SK-N-SH treated with all-trans-retinoic acid at 6 μM for 48 hours (cell line): Measurements from ENCODE around the gene SPATA1.

Experiments
- ATAC-seq: fragments of 200-7000 bp; cut with Tn5 transposase; 3 replicates; pipeline ENCODE4 v1.9.1; 2020; ENCODE audit warnings: mild to moderate bottlenecking, moderate library complexity
- ARNTL ChIP-seq: fragments of 450-650 bp; formaldehyde crosslinking; IDR thresholded peaks from 2 replicates; pipeline ENCODE4 v1.5.0; 2020; ENCODE audit warnings: low read depth, mild to moderate bottlenecking, moderate library complexity, borderline replicate concordance
- BACH2 ChIP-seq: fragments of 250-450 bp; sonication (Bioruptor Pico); IDR thresholded peaks from 2 replicates; pipeline ENCODE4 v1.9.0; 2021; ENCODE audit warnings: mild to moderate bottlenecking, borderline replicate concordance
- CREB5 ChIP-seq: fragments of 250-450 bp; sonication (Bioruptor Pico); IDR thresholded peaks from 2 replicates; pipeline ENCODE4 v1.5.1; 2020; ENCODE audit warnings: low read depth, mild to moderate bottlenecking, moderate library complexity
- ESRRG ChIP-seq: fragments of 250-450 bp; sonication (Bioruptor Pico); IDR thresholded peaks from 2 replicates; pipeline ENCODE4 v1.6.1; 2021; ENCODE audit warnings: mild to moderate bottlenecking
- GLIS3 ChIP-seq: fragments of 250-450 bp; sonication (Bioruptor Pico); IDR thresholded peaks from 2 replicates; pipeline ENCODE4 v1.5.0; 2020; ENCODE audit warnings: mild to moderate bottlenecking, moderate library complexity
- OSR1 ChIP-seq: fragments of 250-450 bp; sonication (Bioruptor Pico); IDR thresholded peaks from 2 replicates; pipeline ENCODE4 v1.8.0; 2022; ENCODE audit warnings: moderate library complexity, mild to moderate bottlenecking, inconsistent platforms
- PPARA ChIP-seq: fragments of 250-450 bp; sonication (Bioruptor Pico); IDR thresholded peaks from 2 replicates; pipeline ENCODE4 v1.5.0; 2020; ENCODE audit warnings: mild to moderate bottlenecking, borderline replicate concordance
- RARB ChIP-seq: fragments of 250-450 bp; sonication (Bioruptor Pico); IDR thresholded peaks from 2 replicates; pipeline ENCODE4 v1.8.0; 2021; ENCODE audit warnings: mild to moderate bottlenecking, moderate library complexity
- SNAI2 ChIP-seq: fragments of 250-450 bp; sonication (Bioruptor Pico); IDR thresholded peaks from 2 replicates; pipeline ENCODE4 v1.5.0; 2020; ENCODE audit warnings: mild to moderate bottlenecking, moderate library complexity
- TOX ChIP-seq: fragments of 250-450 bp; sonication (Bioruptor Pico); IDR thresholded peaks from 2 replicates; pipeline ENCODE4 v1.8.0; 2021; ENCODE audit warnings: mild to moderate bottlenecking, moderate library complexity, borderline replicate concordance
- ZC3H10 ChIP-seq: fragments of 250-450 bp; sonication (Bioruptor Pico); IDR thresholded peaks from 2 replicates; pipeline ENCODE4 v1.5.1; 2021; ENCODE audit warnings: mild to moderate bottlenecking, moderate library complexity
- ZFP30 ChIP-seq: fragments of 450-650 bp; formaldehyde crosslinking; IDR thresholded peaks from 2 replicates; pipeline ENCODE4 v1.5.0; 2022; ENCODE audit warnings: mild to moderate bottlenecking, moderate library complexity
- ZNF565 ChIP-seq: fragments of 450-650 bp; formaldehyde crosslinking; conservative IDR thresholded peaks from 2 replicates; pipeline ENCODE4 v1.5.0; 2020; ENCODE audit warnings: low read depth, mild to moderate bottlenecking, moderate library complexity
- ZNF70 ChIP-seq: fragments of 450-650 bp; formaldehyde crosslinking; IDR thresholded peaks from 2 replicates; pipeline ENCODE4 v1.5.0; 2020; ENCODE audit warnings: mild to moderate bottlenecking, moderate library complexity
- TF ChIP-seq, protein P1 (sequence below): fragments of 250-450 bp; sonication (Bioruptor Pico); IDR thresholded peaks from 2 replicates; pipeline ENCODE4 v1.5.1; 2021; ENCODE audit warnings: mild to moderate bottlenecking, moderate library complexity
- TF ChIP-seq, protein P2 (sequence below): fragments of 250-450 bp; sonication (Bioruptor Pico); IDR thresholded peaks from 2 replicates; pipeline ENCODE4 v1.5.0; 2020; ENCODE audit warnings: mild to moderate bottlenecking, moderate library complexity
- TF ChIP-seq, protein P3 (sequence below): fragments of 250-450 bp; sonication (Bioruptor Pico); IDR thresholded peaks from 2 replicates; pipeline ENCODE4 v1.8.0; 2021; ENCODE audit warnings: low read depth, mild to moderate bottlenecking, moderate library complexity, borderline replicate concordance
- TF ChIP-seq, protein P4 (sequence below): fragments of 250-450 bp; sonication (Bioruptor Pico); IDR thresholded peaks from 2 replicates; pipeline ENCODE4 v1.8.0; 2020; ENCODE audit warnings: mild to moderate bottlenecking, moderate library complexity, borderline replicate concordance

The SPATA1 gene

DNA sequence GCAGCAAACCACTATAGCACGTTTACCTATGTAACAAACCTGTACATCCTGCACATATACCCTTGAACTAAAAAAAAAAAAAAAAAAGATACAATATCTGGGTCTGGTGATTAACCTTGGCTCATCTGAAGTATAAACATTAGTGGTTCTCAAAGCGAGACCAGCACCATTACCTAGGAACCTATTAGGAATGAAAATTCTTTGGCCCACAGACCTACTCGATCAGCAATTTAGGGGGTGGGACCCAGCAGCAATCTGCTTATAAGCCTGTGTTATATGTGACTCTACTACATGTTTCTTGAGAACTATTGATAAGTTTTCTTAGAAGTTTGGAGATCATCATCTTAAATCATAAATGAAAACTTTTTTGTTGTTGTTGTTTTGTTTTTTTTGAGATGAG, 9.7 kb upstream of the SPATA1 start:
- TF ChIP-seq CREB5 (no peak), ESRRG (CRISPR knock-in tag) (no peak), ARNTL (no peak), ZFP30 (no peak), BACH2 (CRISPR knock-in tag) (no peak), SNAI2 (CRISPR knock-in tag) (no peak)
- TF ChIP-seq, all 23 proteins: peak for 0
- ATAC-seq, result no peak

- TF ChIP-seq, protein P1, sequence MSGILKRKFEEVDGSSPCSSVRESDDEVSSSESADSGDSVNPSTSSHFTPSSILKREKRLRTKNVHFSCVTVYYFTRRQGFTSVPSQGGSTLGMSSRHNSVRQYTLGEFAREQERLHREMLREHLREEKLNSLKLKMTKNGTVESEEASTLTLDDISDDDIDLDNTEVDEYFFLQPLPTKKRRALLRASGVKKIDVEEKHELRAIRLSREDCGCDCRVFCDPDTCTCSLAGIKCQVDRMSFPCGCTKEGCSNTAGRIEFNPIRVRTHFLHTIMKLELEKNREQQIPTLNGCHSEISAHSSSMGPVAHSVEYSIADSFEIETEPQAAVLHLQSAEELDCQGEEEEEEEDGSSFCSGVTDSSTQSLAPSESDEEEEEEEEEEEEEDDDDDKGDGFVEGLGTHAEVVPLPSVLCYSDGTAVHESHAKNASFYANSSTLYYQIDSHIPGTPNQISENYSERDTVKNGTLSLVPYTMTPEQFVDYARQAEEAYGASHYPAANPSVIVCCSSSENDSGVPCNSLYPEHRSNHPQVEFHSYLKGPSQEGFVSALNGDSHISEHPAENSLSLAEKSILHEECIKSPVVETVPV (CRISPR knock-in tag), result no peak
- TF ChIP-seq, protein P2, sequence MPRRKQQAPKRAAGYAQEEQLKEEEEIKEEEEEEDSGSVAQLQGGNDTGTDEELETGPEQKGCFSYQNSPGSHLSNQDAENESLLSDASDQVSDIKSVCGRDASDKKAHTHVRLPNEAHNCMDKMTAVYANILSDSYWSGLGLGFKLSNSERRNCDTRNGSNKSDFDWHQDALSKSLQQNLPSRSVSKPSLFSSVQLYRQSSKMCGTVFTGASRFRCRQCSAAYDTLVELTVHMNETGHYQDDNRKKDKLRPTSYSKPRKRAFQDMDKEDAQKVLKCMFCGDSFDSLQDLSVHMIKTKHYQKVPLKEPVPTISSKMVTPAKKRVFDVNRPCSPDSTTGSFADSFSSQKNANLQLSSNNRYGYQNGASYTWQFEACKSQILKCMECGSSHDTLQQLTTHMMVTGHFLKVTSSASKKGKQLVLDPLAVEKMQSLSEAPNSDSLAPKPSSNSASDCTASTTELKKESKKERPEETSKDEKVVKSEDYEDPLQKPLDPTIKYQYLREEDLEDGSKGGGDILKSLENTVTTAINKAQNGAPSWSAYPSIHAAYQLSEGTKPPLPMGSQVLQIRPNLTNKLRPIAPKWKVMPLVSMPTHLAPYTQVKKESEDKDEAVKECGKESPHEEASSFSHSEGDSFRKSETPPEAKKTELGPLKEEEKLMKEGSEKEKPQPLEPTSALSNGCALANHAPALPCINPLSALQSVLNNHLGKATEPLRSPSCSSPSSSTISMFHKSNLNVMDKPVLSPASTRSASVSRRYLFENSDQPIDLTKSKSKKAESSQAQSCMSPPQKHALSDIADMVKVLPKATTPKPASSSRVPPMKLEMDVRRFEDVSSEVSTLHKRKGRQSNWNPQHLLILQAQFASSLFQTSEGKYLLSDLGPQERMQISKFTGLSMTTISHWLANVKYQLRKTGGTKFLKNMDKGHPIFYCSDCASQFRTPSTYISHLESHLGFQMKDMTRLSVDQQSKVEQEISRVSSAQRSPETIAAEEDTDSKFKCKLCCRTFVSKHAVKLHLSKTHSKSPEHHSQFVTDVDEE, result no peak
- TF ChIP-seq ESRRG (CRISPR knock-in tag) (no peak), PPARA (CRISPR knock-in tag) (no peak), OSR1 (CRISPR knock-in tag) (no peak), ZNF70 (CRISPR knock-in tag) (no peak), CREB5 (no peak), ZFP30 (no peak), TOX (CRISPR knock-in tag) (no peak), ZNF565 (CRISPR knock-in tag) (no peak)
- TF ChIP-seq, protein P3, sequence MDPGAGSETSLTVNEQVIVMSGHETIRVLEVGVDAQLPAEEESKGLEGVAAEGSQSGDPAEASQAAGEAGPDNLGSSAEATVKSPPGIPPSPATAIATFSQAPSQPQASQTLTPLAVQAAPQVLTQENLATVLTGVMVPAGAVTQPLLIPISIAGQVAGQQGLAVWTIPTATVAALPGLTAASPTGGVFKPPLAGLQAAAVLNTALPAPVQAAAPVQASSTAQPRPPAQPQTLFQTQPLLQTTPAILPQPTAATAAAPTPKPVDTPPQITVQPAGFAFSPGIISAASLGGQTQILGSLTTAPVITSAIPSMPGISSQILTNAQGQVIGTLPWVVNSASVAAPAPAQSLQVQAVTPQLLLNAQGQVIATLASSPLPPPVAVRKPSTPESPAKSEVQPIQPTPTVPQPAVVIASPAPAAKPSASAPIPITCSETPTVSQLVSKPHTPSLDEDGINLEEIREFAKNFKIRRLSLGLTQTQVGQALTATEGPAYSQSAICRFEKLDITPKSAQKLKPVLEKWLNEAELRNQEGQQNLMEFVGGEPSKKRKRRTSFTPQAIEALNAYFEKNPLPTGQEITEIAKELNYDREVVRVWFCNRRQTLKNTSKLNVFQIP (CRISPR knock-in tag), result no peak
- TF ChIP-seq, all 23 proteins: peak for 0
- ATAC-seq, result no peak
These were observed 8.4 kb upstream of the SPATA1 start for GRCh38 chr1:84497631-84498275.

DNA sequence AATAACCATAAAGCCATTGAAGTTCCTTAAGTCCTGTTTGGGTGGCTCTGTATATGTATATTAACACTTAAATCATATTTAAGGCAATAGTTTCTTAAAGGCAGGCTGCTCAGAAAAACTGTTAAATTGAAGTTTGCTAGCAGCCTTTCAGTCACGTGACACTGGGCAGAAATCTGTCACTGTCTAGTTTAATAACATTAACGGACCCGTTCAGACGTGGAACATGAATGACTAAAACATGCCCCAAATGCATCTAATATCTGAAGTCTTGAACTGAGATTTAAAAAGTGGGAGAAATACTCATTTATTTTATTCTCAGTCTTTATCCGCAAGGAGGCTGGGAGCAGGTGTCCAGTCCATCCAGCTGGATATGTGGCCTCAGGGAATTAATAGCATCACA, 3.3 kb upstream of the SPATA1 start:
- TF ChIP-seq, protein P2, result no peak
- TF ChIP-seq ZNF565 (CRISPR knock-in tag) (no peak), PPARA (CRISPR knock-in tag) (no peak), ESRRG (CRISPR knock-in tag) (no peak), ZC3H10 (CRISPR knock-in tag) (no peak), TOX (CRISPR knock-in tag) (no peak), SNAI2 (CRISPR knock-in tag) (no peak), CREB5 (no peak), OSR1 (CRISPR knock-in tag) (no peak), ZNF70 (CRISPR knock-in tag) (no peak), RARB (no peak), GLIS3 (CRISPR knock-in tag) (no peak)
- TF ChIP-seq, protein P4, sequence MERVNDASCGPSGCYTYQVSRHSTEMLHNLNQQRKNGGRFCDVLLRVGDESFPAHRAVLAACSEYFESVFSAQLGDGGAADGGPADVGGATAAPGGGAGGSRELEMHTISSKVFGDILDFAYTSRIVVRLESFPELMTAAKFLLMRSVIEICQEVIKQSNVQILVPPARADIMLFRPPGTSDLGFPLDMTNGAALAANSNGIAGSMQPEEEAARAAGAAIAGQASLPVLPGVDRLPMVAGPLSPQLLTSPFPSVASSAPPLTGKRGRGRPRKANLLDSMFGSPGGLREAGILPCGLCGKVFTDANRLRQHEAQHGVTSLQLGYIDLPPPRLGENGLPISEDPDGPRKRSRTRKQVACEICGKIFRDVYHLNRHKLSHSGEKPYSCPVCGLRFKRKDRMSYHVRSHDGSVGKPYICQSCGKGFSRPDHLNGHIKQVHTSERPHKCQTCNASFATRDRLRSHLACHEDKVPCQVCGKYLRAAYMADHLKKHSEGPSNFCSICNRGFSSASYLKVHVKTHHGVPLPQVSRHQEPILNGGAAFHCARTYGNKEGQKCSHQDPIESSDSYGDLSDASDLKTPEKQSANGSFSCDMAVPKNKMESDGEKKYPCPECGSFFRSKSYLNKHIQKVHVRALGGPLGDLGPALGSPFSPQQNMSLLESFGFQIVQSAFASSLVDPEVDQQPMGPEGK (CRISPR knock-in tag), result no peak
- no peak for ATAC-seq
